Osteoblast (primary cell): ENCODE measurements around the gene GAB2. TPM values are rescaled to one million over a fixed set of nuclear protein-coding genes. Genes with fewer than 3 reads are reported as not detected.
"Not testable (repeated sequence)": the region's sequence is repeated elsewhere in the genome, so short reads cannot be mapped to it uniquely, and the experiment has no call there.

Experiments used
- DNase-seq: peaks from one replicate; pipeline ENCODE4 v3.0.0; 2011; ENCODE audit warnings: low spot score, mixed read lengths; ENCODE audit not compliant: insufficient read length; ENCODE audit errors: missing footprints
- H2AFZ ChIP-seq: 2 replicates; pipeline ENCODE4 v1.6.0; 2011; ENCODE audit warnings: mild to moderate bottlenecking, low read length
- H3K27ac ChIP-seq: 2 replicates; pipeline ENCODE4 v1.5.1; 2011; ENCODE audit warnings: mild to moderate bottlenecking, low read depth, low read length, moderate library complexity
- H3K27me3 ChIP-seq: 2 replicates; pipeline ENCODE4 v1.6.0; 2012; ENCODE audit warnings: mild to moderate bottlenecking, control low read depth, inconsistent platforms, low read length, moderate library complexity; ENCODE audit not compliant: insufficient read depth
- H3K36me3 ChIP-seq: 2 replicates; pipeline ENCODE4 v1.5.1; 2011; ENCODE audit warnings: mild to moderate bottlenecking, low read length, control low read depth, moderate library complexity; ENCODE audit not compliant: insufficient read depth
- H3K4me1 ChIP-seq: 2 replicates; pipeline ENCODE4 v1.5.1; 2011; ENCODE audit warnings: mild to moderate bottlenecking, low read length, control low read depth, moderate library complexity; ENCODE audit not compliant: insufficient read depth
- H3K4me2 ChIP-seq: 2 replicates; pipeline ENCODE4 v1.6.0; 2011; ENCODE audit warnings: mild to moderate bottlenecking, low read length; ENCODE audit not compliant: insufficient read depth
- H3K4me3 ChIP-seq: fragments of 200-600 bp; sonication (generic); 3 replicates; pipeline ENCODE4 v1.5.1; 2012; ENCODE audit warnings: mild to moderate bottlenecking, low read length, inconsistent platforms; ENCODE audit not compliant: insufficient read depth
- H3K79me2 ChIP-seq: 2 replicates; pipeline ENCODE4 v1.6.0; 2012; ENCODE audit warnings: mild to moderate bottlenecking, low read length, control low read depth, inconsistent platforms; ENCODE audit not compliant: insufficient read depth
- H3K9me3 ChIP-seq: 2 replicates; pipeline ENCODE4 v1.5.1; 2011; ENCODE audit warnings: low read depth, low read length, control low read depth
- H4K20me1 ChIP-seq: 2 replicates; pipeline ENCODE4 v1.6.0; 2012; ENCODE audit warnings: mild to moderate bottlenecking, low read length, control low read depth; ENCODE audit not compliant: insufficient read depth
- CTCF ChIP-seq: IDR thresholded peaks from 2 replicates; pipeline ENCODE4 v1.5.1; 2011; ENCODE audit warnings: mild to moderate bottlenecking, low read depth, low read length, moderate library complexity; ENCODE audit errors: extremely low read depth
- total RNA-seq: library from RNA; depleted of rRNA; stranded (reverse); fragments of >200 nt; gene quantifications from 2 replicates; pipeline ENCODE4 v1.2.3, GENCODE V29; 2012

Gene GAB2
- total RNA-seq, 1 donor: 18.5 TPM

- Histone ChIP-seq H4K20me1 (no peaks in the 10 kb centered on the region), H3K4me3 (no peak overlapping the region), H3K36me3 (no peaks in the 10 kb centered on the region), H3K79me2 (peaks cover 4% of the 10 kb centered on the region), H3K4me2 (no peak overlapping the region), H3K27ac (no peak overlapping the region), H3K9me3 (no peaks in the 10 kb centered on the region), H3K4me1 (peaks cover 8% of the 10 kb centered on the region), H2AFZ (no peak overlapping the region), H3K27me3 (no peaks in the 10 kb centered on the region)
- no peak for TF ChIP-seq CTCF
- no peak for DNase-seq
Measured at GRCh38 chr11:78364128-78364751, 53.4 kb downstream of the GAB2 start.

DNA sequence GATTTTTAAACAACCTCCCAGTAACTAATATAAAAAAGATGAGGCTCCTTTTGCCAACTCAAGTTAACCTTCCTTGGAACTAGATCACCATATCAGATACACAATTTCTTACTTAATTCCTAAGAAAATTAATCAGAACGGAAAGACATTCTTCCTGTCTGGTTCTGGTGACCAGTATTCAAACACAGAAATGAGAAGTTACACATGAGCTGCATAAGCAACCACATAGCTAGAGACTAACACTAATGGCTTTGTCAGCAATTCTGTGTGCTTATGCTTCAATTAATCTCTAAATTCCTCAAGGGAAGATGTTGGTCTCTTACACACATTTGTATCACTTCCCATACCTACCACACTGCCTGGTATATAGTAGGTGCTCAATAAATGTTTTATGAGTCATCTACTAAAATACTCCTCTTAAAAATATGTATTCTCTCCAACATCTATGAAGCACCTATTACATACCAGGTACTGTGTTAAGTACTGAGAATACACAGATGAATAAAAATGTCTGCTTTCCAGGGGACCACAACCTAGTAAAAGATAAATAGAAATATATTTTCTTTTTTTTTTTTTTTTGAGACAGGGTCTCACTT, 54.5 kb downstream of the GAB2 start:
- Histone ChIP-seq H2AFZ (no peak overlapping the region), H3K4me2 (no peak overlapping the region), H3K27ac (no peak overlapping the region), H3K36me3 (no peaks in the 10 kb centered on the region), H3K4me1 (peaks cover 8% of the 10 kb centered on the region), H3K27me3 (no peaks in the 10 kb centered on the region), H4K20me1 (no peaks in the 10 kb centered on the region), H3K79me2 (peaks cover 4% of the 10 kb centered on the region), H3K4me3 (no peak overlapping the region), H3K9me3 (no peaks in the 10 kb centered on the region)
- TF ChIP-seq CTCF: no peak
- no peak for DNase-seq

DNA sequence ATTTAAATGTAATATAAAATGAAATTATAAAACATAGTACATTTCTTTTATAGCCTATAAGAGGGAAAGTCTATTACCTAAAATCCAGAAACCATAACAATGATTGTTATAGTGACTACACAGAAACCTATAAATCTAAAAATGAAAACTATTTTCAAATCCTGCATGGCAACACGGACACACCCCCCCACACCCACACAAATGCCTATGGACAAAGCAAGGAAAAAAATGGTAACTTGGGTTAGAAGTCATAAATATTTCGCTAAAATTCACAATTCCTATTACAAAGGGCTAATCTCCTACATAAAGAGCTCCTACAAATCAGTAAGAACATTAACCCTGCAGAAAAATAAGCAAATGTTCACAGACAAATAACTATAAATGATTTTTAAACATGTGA, 56.4 kb downstream of the GAB2 start:
- Histone ChIP-seq H3K4me1 (peaks cover 8% of the 10 kb centered on the region), H3K9me3 (no peaks in the 10 kb centered on the region), H3K79me2 (peaks cover 2% of the 10 kb centered on the region), H3K36me3 (no peaks in the 10 kb centered on the region), H3K27ac (no peak overlapping the region), H2AFZ (no peak overlapping the region), H3K4me3 (no peak overlapping the region), H4K20me1 (no peaks in the 10 kb centered on the region), H3K4me2 (no peak overlapping the region), H3K27me3 (no peaks in the 10 kb centered on the region)
- DNase-seq: no peak
- TF ChIP-seq CTCF: no peak

GRCh38 chr11:78359921-78360320, 57.7 kb downstream of the GAB2 start:
- TF ChIP-seq CTCF: no peak
- no peak overlapping the region for H3K4me2 ChIP-seq
- H2AFZ ChIP-seq: no peak overlapping the region
- H3K9me3 ChIP-seq: no peaks in the 10 kb centered on the region
- no peak overlapping the region for H3K27ac ChIP-seq
- no peaks in the 10 kb centered on the region for H3K27me3 ChIP-seq
- H4K20me1 ChIP-seq: no peaks in the 10 kb centered on the region
- no peak overlapping the region for H3K4me3 ChIP-seq
- H3K4me1 ChIP-seq: no peaks in the 10 kb centered on the region
- peaks cover 5% of the 10 kb centered on the region for H3K79me2 ChIP-seq
- DNase-seq: no peak
- no peaks in the 10 kb centered on the region for H3K36me3 ChIP-seq

- H3K36me3 ChIP-seq, H4K20me1 ChIP-seq, H3K27ac ChIP-seq, H3K79me2 ChIP-seq, H3K4me2 ChIP-seq, H3K9me3 ChIP-seq, H3K27me3 ChIP-seq, H2AFZ ChIP-seq, H3K4me1 ChIP-seq, H3K4me3 ChIP-seq, DNase-seq: not testable (repeated sequence)
Measured at GRCh38 chr11:78357924-78358323, 59.7 kb downstream of the GAB2 start.

GRCh38 chr11:78357425-78357824, 60.2 kb downstream of the GAB2 start:
- not testable (repeated sequence) for H3K36me3 ChIP-seq, H3K9me3 ChIP-seq, H3K27me3 ChIP-seq, H3K4me2 ChIP-seq, H3K27ac ChIP-seq, H3K4me1 ChIP-seq, H3K79me2 ChIP-seq, DNase-seq, H3K4me3 ChIP-seq, H4K20me1 ChIP-seq, H2AFZ ChIP-seq
